Muscle of leg (tissue), 11 donors: Measurements from ENCODE around the gene MGLL. TPM values are rescaled to one million over a fixed set of nuclear protein-coding genes. Genes with fewer than 3 reads are reported as not detected.
A peak's percentile ranks its signal among the peaks of the same experiment; 100 is the strongest.

Experiments
- DNase-seq: peaks from one replicate; pipeline ENCODE4 v3.0.0; 2013
- H3K27ac ChIP-seq: one replicate; pipeline ENCODE4 v1.5.1; 2013; ENCODE audit warnings: mild to moderate bottlenecking, low read length, control low read depth
- H3K27me3 ChIP-seq: one replicate; pipeline ENCODE4 v1.6.1; 2013; ENCODE audit warnings: low read length; ENCODE audit not compliant: control insufficient read depth, insufficient read depth
- H3K36me3 ChIP-seq: one replicate; pipeline ENCODE4 v1.6.1; 2013; ENCODE audit warnings: low read length; ENCODE audit not compliant: control insufficient read depth, insufficient read depth
- H3K4me1 ChIP-seq: one replicate; pipeline ENCODE4 v1.6.1; 2013; ENCODE audit warnings: low read length; ENCODE audit not compliant: control insufficient read depth, insufficient read depth
- H3K4me3 ChIP-seq: one replicate; pipeline ENCODE4 v1.5.1; 2013; ENCODE audit warnings: low read length, control low read depth
- H3K9me3 ChIP-seq: replicated peaks from 2 replicates; pipeline ENCODE4 v1.6.1; 2013; ENCODE audit warnings: low read depth, low read length; ENCODE audit not compliant: control insufficient read depth
- WGBS: methylation state at CpG from one replicate; pipeline ENCODE4 v1.1.5; 2013; ENCODE audit warnings: missing lambda C conversion rate; ENCODE audit not compliant: insufficient coverage; 5-methylcytosine and 5-hydroxymethylcytosine counted together
- polyA plus RNA-seq, 8 donors: library from polyadenylated mRNA; unstranded; fragments of 120-200 nt; gene quantifications; one replicate each; pipeline versions ENCODE4 v1.2.1 to v1.2.3, GENCODE V29; 2013; ENCODE audit warnings: inconsistent platforms in 1 of 8, low replicate concordance in 1 of 8; ENCODE audit not compliant: insufficient read length in 8 of 8, insufficient read depth in 1 of 8
- total RNA-seq: library from RNA; stranded (reverse); fragments of 120-200 nt; gene quantifications from one replicate; pipeline ENCODE4 v1.2.4, GENCODE V29; 2013

MGLL gene
- total and polyA plus RNA-seq, 9 donors: 18.1 to 25.7 (median 22.3) TPM

DNA sequence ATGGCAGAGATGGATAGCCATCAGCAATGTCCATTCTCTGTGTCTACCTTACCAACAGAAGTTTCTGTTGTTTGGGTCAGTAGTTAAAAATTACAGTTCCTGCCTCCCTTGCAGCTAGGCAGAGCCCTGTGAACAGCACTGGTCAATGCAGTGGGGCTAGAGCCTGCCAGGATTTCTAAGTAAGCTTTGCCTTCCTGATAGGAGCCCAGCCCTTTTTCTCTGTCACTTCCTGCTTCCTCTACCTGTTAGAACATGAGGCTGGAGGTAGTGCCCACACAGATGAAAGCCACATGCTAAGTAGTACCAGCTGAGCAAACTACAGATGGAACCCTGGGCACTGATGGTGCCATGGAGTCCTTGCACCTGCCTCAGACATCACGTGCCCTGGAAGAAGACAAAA is 45.0 kb downstream of the MGLL start:
- no CpG with 5 or more reads among the region's 1 CpG for WGBS
- no peaks in the 10 kb centered on the region for H3K36me3 ChIP-seq
- H3K9me3 ChIP-seq: peaks cover 5% of the 10 kb centered on the region
- no peak overlapping the region for H3K4me3 ChIP-seq
- no peak for DNase-seq
- H3K27me3 ChIP-seq: no peaks in the 10 kb centered on the region
- peaks cover 54% of the 10 kb centered on the region for H3K4me1 ChIP-seq
- no peak overlapping the region for H3K27ac ChIP-seq

DNA sequence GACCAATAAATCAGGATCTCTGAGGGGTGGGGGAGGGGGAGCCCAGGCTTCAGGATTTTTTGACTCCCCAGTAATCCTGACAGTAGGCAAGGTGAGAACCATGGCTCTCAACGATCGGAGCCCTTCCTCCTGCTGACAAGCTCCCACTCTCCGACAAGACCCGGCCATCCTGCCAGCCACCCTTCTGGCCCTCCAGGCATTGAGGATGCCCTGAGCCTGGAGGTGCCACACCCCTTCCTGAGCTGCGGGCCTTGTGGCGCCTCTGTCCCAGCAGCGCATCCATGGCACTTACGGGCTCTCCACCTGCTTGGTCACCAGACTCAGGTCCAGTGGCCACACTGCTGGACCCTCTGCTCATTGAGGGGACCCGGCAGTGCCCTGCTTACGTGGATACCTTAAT is 46.0 kb downstream of the MGLL start:
- WGBS: 90% methylated on average over 8 of the region's 10 CpGs
- Histone ChIP-seq H3K4me1 (peaks cover 47% of the 10 kb centered on the region), H3K27ac (peak overlapping the region; percentile 29), H3K9me3 (peaks cover 5% of the 10 kb centered on the region), H3K27me3 (no peaks in the 10 kb centered on the region), H3K4me3 (no peak overlapping the region), H3K36me3 (no peaks in the 10 kb centered on the region)
- DNase-seq: no peak

DNA sequence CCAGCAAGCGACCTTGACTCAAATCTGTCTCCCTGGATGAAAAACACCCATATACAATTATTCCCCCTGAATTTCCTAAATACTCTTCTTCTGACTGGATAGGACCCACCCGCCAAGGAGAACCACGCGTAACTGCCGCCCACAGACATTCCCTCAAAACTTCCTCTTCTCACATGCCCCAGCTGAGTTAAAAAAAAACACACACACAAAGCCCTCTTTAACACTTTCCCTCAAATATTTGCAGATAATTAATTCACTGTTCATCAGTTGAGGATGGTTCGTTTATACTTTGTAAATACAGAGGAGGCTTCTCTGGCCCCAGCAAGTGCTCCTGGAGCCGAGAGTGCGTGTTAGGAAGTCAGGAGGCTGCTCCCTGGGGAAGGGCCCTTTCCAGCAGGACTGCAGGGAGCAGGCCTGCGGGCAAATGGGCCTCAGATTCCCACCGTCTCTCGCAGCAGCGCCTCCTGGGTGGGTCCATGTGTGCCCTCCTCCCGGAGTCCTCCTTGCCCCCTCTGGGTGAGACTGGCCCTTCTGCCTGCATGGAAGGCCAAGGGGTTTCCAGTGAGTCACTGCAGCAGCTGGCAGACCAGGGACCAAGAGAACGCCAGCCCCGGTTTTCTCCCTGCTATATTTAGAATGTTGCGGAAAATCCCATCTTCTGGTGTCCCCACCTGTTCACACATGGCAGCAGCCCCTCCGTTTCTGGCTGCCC is 46.8 kb downstream of the MGLL start:
- no peaks in the 10 kb centered on the region for H3K27me3 ChIP-seq
- H3K36me3 ChIP-seq: no peaks in the 10 kb centered on the region
- WGBS: 25% methylated on average over 16 of the region's 17 CpGs
- no peak overlapping the region for H3K4me3 ChIP-seq
- peaks cover 47% of the 10 kb centered on the region for H3K4me1 ChIP-seq
- peak overlapping the region; percentile 63 for H3K27ac ChIP-seq
- peak; percentile 88 for DNase-seq
- H3K9me3 ChIP-seq: peaks cover 5% of the 10 kb centered on the region

DNA sequence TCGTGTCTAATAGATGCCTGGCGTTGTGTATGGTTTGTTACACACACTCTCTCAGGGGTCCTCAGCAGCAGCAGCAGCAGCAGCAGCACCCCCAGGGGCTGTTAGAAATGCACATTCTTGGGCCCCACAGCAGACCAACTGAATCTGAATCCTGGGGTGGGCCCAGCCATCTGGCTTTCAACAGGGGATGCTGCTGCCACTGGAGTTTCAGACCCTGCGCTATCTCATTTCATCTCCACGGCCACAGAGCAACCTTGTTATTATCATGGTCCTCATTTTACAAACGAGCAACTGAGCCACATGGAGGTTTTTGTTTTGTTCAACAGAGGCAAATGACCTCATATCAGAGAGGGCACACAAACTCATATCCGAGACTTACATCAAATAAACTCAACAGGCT is 47.7 kb downstream of the MGLL start:
- H3K27me3 ChIP-seq: no peaks in the 10 kb centered on the region
- no peak overlapping the region for H3K4me3 ChIP-seq
- H3K36me3 ChIP-seq: no peaks in the 10 kb centered on the region
- 72% methylated on average over 4 of the region's 6 CpGs for WGBS
- DNase-seq: no peak
- peaks cover 45% of the 10 kb centered on the region for H3K4me1 ChIP-seq
- H3K27ac ChIP-seq: no peak overlapping the region
- H3K9me3 ChIP-seq: peaks cover 5% of the 10 kb centered on the region

DNA sequence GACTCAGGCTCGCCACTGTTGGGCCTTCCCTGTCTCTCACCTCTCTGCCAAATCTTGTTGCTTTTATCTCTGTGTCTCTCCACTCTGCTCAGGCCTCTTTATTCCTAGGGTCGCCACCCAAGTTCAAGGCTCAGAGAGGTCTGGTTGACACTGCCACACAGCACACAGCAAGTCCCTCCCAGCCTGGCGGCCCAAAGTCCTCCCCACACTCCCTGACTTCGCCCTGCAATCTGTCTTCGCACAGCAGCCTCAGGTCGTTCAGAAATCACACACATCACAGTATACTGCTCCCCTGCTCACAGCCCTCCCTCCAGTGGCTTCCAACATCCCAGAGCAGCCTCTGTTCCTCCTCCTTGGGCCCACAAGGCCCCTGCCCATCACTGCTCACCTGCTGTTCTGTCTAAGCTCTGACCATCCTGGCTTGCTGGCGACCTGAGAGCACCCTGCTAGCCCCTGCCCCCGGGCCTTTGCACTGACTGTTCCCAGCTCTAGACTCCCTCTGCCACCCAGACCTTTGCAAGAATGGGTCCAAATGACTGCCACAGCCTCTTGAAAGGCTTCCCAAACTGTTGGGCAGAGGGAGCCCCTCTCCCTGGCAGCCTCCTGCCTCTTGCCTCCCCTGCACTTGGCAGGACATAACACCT is 48.4 kb downstream of the MGLL start:
- Histone ChIP-seq H3K27me3 (no peaks in the 10 kb centered on the region), H3K9me3 (peaks cover 6% of the 10 kb centered on the region), H3K36me3 (no peaks in the 10 kb centered on the region), H3K4me1 (peaks cover 42% of the 10 kb centered on the region), H3K27ac (no peak overlapping the region), H3K4me3 (no peak overlapping the region)
- no peak for DNase-seq
- WGBS: 83% methylated on average over 8 of the region's 8 CpGs

DNA sequence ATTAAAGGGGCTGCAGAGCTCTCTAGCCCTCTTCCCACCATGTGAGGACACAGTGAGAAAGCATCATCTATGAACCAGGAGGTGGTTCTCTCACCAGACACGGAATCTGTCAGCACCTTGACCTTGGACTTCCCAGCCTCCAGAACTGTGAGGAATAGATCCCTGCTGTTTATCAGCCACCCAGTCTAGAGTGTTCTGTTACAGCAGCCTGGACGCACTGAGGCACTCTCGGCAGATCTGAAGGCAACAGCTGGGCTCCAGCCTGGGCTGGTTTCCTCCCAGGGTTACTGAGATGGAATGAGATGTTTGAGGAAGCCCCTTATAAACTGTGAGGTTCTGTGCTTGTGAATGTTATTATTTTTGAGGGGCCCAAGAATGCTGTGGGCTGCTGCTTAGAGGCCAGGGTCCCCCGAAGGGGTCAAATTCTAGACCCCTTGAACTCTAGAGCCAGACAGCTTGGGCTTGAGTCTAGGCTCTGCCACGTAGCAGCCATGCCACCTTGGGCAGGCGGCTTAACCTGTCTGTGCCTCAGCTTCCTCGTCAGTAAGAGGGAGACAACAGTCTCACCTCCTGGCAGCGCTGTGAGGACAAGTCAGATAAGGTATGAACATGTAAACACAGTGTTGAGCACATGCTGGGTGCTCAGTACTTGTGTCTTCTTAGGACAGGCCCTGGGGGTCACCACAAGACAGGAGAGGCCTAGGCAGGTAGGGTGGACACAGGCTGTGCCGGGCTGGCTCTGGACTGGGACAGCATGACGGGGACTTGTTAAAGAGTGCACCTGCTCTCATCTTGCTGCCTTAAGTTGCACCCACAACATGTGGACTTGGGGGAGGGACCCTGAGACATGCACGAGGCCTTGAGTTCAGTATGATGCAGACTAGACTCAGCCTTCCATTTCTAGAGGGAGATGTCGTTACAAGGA is 49.2 kb downstream of the MGLL start:
- H3K27ac ChIP-seq: no peak overlapping the region

DNA sequence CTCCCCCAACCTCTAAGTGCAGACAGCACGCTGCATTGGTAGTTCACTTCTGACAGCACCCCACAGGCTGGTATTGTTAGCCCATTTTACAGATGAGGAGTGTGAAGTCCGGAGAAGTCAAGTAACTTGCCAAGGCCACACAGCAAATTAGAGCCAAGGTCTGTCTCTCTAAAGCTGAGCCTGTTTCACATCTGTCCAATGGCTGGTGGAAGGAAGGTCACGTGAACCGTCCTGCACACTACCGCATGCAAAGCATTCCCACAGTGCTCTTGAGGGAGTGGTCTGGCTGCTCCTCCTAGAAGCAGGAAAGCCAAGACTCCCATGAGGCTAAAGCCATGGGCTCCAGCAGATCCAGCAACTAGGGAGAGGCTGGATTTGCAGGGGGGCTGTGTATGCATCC is 50.0 kb downstream of the MGLL start:
- peaks cover 4% of the 10 kb centered on the region for H3K36me3 ChIP-seq
- H3K4me1 ChIP-seq: peaks cover 42% of the 10 kb centered on the region
- peaks cover 17% of the 10 kb centered on the region for H3K9me3 ChIP-seq
- no peak for DNase-seq
- H3K27ac ChIP-seq: no peak overlapping the region
- no peak overlapping the region for H3K4me3 ChIP-seq
- no peaks in the 10 kb centered on the region for H3K27me3 ChIP-seq
- 93% methylated on average over 4 of the region's 5 CpGs for WGBS

More for the DNA sequence above, 49.2 kb downstream of the MGLL start:
- no peak for DNase-seq
- H3K4me1 ChIP-seq: peaks cover 42% of the 10 kb centered on the region
- H3K9me3 ChIP-seq: peaks cover 13% of the 10 kb centered on the region
- WGBS: 93% methylated on average over 10 of the region's 12 CpGs
- peaks cover 4% of the 10 kb centered on the region for H3K36me3 ChIP-seq
- no peak overlapping the region for H3K4me3 ChIP-seq
- no peaks in the 10 kb centered on the region for H3K27me3 ChIP-seq

DNA sequence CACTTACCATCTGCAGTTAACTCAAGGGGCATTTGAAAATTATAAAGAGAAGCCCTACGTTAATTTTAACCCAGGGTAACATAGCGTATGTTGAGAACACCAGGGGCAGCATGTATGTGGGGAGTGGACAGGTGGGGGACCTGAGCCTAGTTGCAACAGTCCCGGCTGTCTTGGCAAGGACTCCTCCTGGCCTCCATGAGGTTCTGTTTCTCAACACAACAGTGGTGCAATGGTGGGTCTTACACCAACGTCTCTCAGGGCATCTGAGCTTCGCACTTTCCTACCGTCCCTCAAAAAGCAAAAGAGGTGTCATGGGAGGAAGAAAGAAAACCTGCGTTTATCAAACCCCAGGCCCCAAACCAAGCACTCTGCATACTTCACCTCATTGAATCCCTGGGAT is 50.6 kb downstream of the MGLL start:
- Histone ChIP-seq H3K4me1 (peaks cover 40% of the 10 kb centered on the region), H3K36me3 (peaks cover 4% of the 10 kb centered on the region), H3K27ac (no peak overlapping the region), H3K4me3 (no peak overlapping the region), H3K27me3 (no peaks in the 10 kb centered on the region), H3K9me3 (peaks cover 15% of the 10 kb centered on the region)
- 95% methylated on average over 2 of the region's 7 CpGs for WGBS
- no peak for DNase-seq

DNA sequence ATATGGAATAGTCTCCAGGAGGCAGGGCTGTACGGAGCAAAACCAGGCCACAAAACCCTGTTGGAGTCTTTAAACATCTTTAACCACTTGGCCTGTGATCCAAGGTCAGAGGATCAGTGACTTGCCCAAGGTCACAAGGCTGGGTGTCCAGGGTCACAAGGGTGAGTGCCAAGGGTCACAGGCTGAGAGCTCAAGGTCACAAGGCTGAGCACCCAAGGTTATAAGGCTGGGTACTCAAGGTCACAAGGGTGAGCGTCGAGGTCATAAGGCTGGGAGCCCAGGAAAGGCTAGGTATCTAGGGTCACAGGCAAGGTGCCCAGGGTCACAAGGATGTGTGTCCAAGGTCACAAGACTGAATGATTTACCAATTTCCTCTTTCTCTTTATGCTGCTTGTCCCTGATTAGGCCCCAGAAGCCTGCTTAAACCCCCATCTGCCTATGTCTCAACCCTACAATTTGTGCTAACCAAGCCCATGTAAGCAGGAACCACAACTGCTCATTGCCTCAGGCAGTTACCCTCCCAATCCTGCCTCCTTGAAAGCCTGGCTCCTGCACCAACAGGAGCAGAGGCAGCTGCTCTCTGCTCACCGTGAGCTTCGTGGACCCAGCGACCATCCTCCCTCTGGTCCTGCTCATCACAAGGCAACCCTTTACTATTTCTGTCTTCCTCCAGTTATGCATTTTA is 51.5 kb downstream of the MGLL start:
- peaks cover 4% of the 10 kb centered on the region for H3K36me3 ChIP-seq
- WGBS: 80% methylated on average over 6 of the region's 6 CpGs
- no peaks in the 10 kb centered on the region for H3K27me3 ChIP-seq
- H3K4me3 ChIP-seq: no peak overlapping the region
- peaks cover 31% of the 10 kb centered on the region for H3K4me1 ChIP-seq
- H3K27ac ChIP-seq: no peak overlapping the region
- DNase-seq: no peak
- peaks cover 15% of the 10 kb centered on the region for H3K9me3 ChIP-seq
